ENCODE results near the gene ATP5PB. TPM values are rescaled to one million over a fixed set of nuclear protein-coding genes. Genes with fewer than 3 reads are reported as not detected.

The ATP5PB gene
- total and polyA plus RNA-seq, 9 donors, result 274 to 368 (median 291) TPM

Other genes starting within 250 kb of the ATP5PB start
- 2.5 TPM for gene DENND2D, start 248.8 kb upstream of the ATP5PB start, total RNA-seq
- 1 to 10 TPM in 6 of 8 donors, under 1 TPM in 2; 0.94 to 3.2 (median 1.3) TPM for gene DENND2D, start 248.8 kb upstream of the ATP5PB start, polyA plus RNA-seq (ENCODE audit: insufficient read depth in 1 of 8, insufficient read length in 8 of 8, low replicate concordance in 1 of 8)
- gene CHI3L2, start 221.8 kb upstream of the ATP5PB start, total RNA-seq, result 0.09 TPM
- under 1 TPM in 5 of 8 donors, not detected in 3; 0.06 to 0.31 (median 0.23) TPM for gene CHI3L2, start 221.8 kb upstream of the ATP5PB start, polyA plus RNA-seq (ENCODE audit: insufficient read depth in 1 of 8, insufficient read length in 8 of 8, low replicate concordance in 1 of 8)
- not detected for gene CHIA, start 158.6 kb upstream of the ATP5PB start, total RNA-seq
- gene CHIA, start 158.6 kb upstream of the ATP5PB start, polyA plus RNA-seq (ENCODE audit: insufficient read depth in 1 of 8, insufficient read length in 8 of 8, low replicate concordance in 1 of 8), result not detected
- 1.5 TPM for gene OVGP1, start 21.7 kb upstream of the ATP5PB start, total RNA-seq
- gene OVGP1, start 21.7 kb upstream of the ATP5PB start, polyA plus RNA-seq (ENCODE audit: insufficient read depth in 1 of 8, insufficient read length in 8 of 8, low replicate concordance in 1 of 8), result 1 to 10 TPM in 5 of 8 donors, under 1 TPM in 3; 0.79 to 1.8 (median 1.2) TPM
- gene WDR77, start 208 bp upstream of the ATP5PB start, total RNA-seq, result 27.5 TPM
- 10 to 100 TPM; 34.4 to 42.9 (median 37.2) TPM for gene WDR77, start 208 bp upstream of the ATP5PB start, polyA plus RNA-seq (ENCODE audit: insufficient read depth in 1 of 8, insufficient read length in 8 of 8, low replicate concordance in 1 of 8)
- 2.2 TPM for gene C1orf162, start 24.5 kb downstream of the ATP5PB start, total RNA-seq
- 1 to 10 TPM; 2.6 to 5.5 (median 3.7) TPM for gene C1orf162, start 24.5 kb downstream of the ATP5PB start, polyA plus RNA-seq (ENCODE audit: insufficient read depth in 1 of 8, insufficient read length in 8 of 8, low replicate concordance in 1 of 8)
- 0.58 TPM for gene ADORA3, start 54.2 kb downstream of the ATP5PB start, total RNA-seq
- gene ADORA3, start 54.2 kb downstream of the ATP5PB start, polyA plus RNA-seq (ENCODE audit: insufficient read depth in 1 of 8, insufficient read length in 8 of 8, low replicate concordance in 1 of 8), result 1 to 10 TPM in 2 of 8 donors, under 1 TPM in 6; 0.28 to 2.4 (median 0.66) TPM
- 0.22 TPM for gene TMIGD3, start 54.2 kb downstream of the ATP5PB start, total RNA-seq
- gene TMIGD3, start 54.2 kb downstream of the ATP5PB start, polyA plus RNA-seq (ENCODE audit: insufficient read depth in 1 of 8, insufficient read length in 8 of 8, low replicate concordance in 1 of 8), result 1 to 10 TPM in 2 of 8 donors, under 1 TPM in 6; 0.56 to 1.1 (median 0.66) TPM
- gene RAP1A, start 170.3 kb downstream of the ATP5PB start, total RNA-seq, result 19.6 TPM
- 10 to 100 TPM; 41.0 to 59.3 (median 51.2) TPM for gene RAP1A, start 170.3 kb downstream of the ATP5PB start, polyA plus RNA-seq (ENCODE audit: insufficient read depth in 1 of 8, insufficient read length in 8 of 8, low replicate concordance in 1 of 8)

Data from muscle of leg (tissue), 9 donors.